IMR-90 (cell line): Measurements from ENCODE around the gene BRAT1. TPM values are rescaled to one million over a fixed set of nuclear protein-coding genes. Genes with fewer than 3 reads are reported as not detected.

ENCODE experiments used
- ATAC-seq: fragments of 200-7000 bp; cut with Tn5 transposase; 2 replicates; pipeline ENCODE4 v1.9.1; 2020; ENCODE audit warnings: low read depth, mild to moderate bottlenecking, moderate library complexity
- BruUV-seq: library from RNA; stranded (reverse); fragments of 400-500 nt; replicated peaks from 2 replicates; lab custom pipeline; 2021; lab: Mats Ljungman, UMichigan
- CTCF ChIA-PET: fragments of 300-600 bp; formaldehyde crosslinking; extraction: SDS; loops from one replicate; lab custom pipeline; 2021; ENCODE audit warnings: antibody characterized with exemption; lab: Yijun Ruan, JAX
- POLR2A ChIA-PET: fragments of 300-600 bp; sonication (Branson Sonifier 250); formaldehyde crosslinking; loops from one replicate; lab custom pipeline; 2022; ENCODE audit warnings: antibody characterized with exemption; ENCODE audit not compliant: unreplicated experiment; lab: Charles Lee
- DNase-seq: peaks from one replicate; pipeline ENCODE4 v3.0.0; 2013
- H2AFZ ChIP-seq: replicated peaks from 2 replicates; pipeline ENCODE3; 2013; ENCODE audit warnings: low read length, mild to moderate bottlenecking; ENCODE audit not compliant: poor library complexity
- H2AK5ac ChIP-seq: 2 replicates; pipeline ENCODE4 v1.6.1; 2013; ENCODE audit warnings: low read depth, low read length, inconsistent platforms
- H2AK9ac ChIP-seq: replicated peaks from 2 replicates; pipeline ENCODE3; 2013; ENCODE audit warnings: mild to moderate bottlenecking, low read depth, low read length, moderate library complexity; ENCODE audit not compliant: poor library complexity
- H2BK120ac ChIP-seq: 2 replicates; pipeline ENCODE4 v1.6.1; 2013; ENCODE audit warnings: low read depth, low read length, inconsistent platforms
- H2BK15ac ChIP-seq: 3 replicates; pipeline ENCODE4 v1.6.1; 2013; ENCODE audit warnings: low read depth, low read length, inconsistent platforms
- H2BK20ac ChIP-seq: 2 replicates; pipeline ENCODE4 v1.6.1; 2013; ENCODE audit warnings: low read depth, mild to moderate bottlenecking, inconsistent platforms, low read length, moderate library complexity
- H2BK5ac ChIP-seq: 2 replicates; pipeline ENCODE4 v1.6.1; 2013; ENCODE audit warnings: mild to moderate bottlenecking, low read depth, low read length, inconsistent platforms; ENCODE audit not compliant: poor library complexity, severe bottlenecking
- H3K14ac ChIP-seq: replicated peaks from 2 replicates; pipeline ENCODE4 v1.6.1; 2013; ENCODE audit warnings: low read depth, low read length, inconsistent platforms
- H3K18ac ChIP-seq: 2 replicates; pipeline ENCODE4 v1.6.1; 2013; ENCODE audit warnings: low read depth, low read length, control low read depth
- H3K23ac ChIP-seq: 2 replicates; pipeline ENCODE4 v1.6.1; 2013; ENCODE audit warnings: low read depth, low read length, inconsistent platforms
- H3K27ac ChIP-seq: 2 replicates; pipeline ENCODE4 v1.5.1; 2013; ENCODE audit warnings: mild to moderate bottlenecking, control low read depth, low read length; ENCODE audit not compliant: insufficient read depth
- H3K27me3 ChIP-seq: 2 replicates; pipeline ENCODE4 v1.6.1; 2013; ENCODE audit warnings: low read length; ENCODE audit not compliant: control insufficient read depth, insufficient read depth
- H3K36me3 ChIP-seq: 2 replicates; pipeline ENCODE4 v1.6.1; 2013; ENCODE audit warnings: low read length, mixed read lengths; ENCODE audit not compliant: control insufficient read depth, insufficient read depth
- H3K4ac ChIP-seq: 2 replicates; pipeline ENCODE4 v1.6.1; 2013; ENCODE audit warnings: low read depth, low read length, inconsistent platforms
- H3K4me1 ChIP-seq: 2 replicates; pipeline ENCODE4 v1.6.1; 2013; ENCODE audit warnings: low read length, mixed read lengths; ENCODE audit not compliant: control insufficient read depth, insufficient read depth
- H3K4me2 ChIP-seq: 2 replicates; pipeline ENCODE4 v1.6.1; 2013; ENCODE audit warnings: low read depth, mild to moderate bottlenecking, control low read depth, low read length, moderate library complexity
- H3K4me3 ChIP-seq: 2 replicates; pipeline ENCODE4 v1.5.1; 2013; ENCODE audit warnings: low read depth, mild to moderate bottlenecking, control low read depth, low read length, moderate library complexity; ENCODE audit not compliant: insufficient read depth
- H3K56ac ChIP-seq: 2 replicates; pipeline ENCODE4 v1.6.1; 2013; ENCODE audit warnings: low read length, inconsistent platforms; ENCODE audit not compliant: insufficient read depth; ENCODE audit errors: extremely low read depth
- H3K79me1 ChIP-seq, 2 experiments: 2 replicates each; pipeline ENCODE4 v1.6.1; 2013; ENCODE audit warnings: low read length in 2 of 2, inconsistent platforms in 1 of 2, low read depth in 1 of 2
- H3K9ac ChIP-seq: 2 replicates; pipeline ENCODE4 v1.6.1; 2013; ENCODE audit warnings: low read depth, low read length, control low read depth
- H3K9me1 ChIP-seq: 2 replicates; pipeline ENCODE4 v1.6.1; 2013; ENCODE audit warnings: low read length, inconsistent platforms; ENCODE audit not compliant: insufficient read depth
- H3K9me3 ChIP-seq: 2 replicates; pipeline ENCODE4 v1.6.1; 2013; ENCODE audit warnings: low read length; ENCODE audit not compliant: control insufficient read depth, insufficient read depth
- H4K20me1 ChIP-seq: 2 replicates; pipeline ENCODE4 v1.6.1; 2013; ENCODE audit warnings: low read length, inconsistent platforms; ENCODE audit not compliant: insufficient read depth
- H4K5ac ChIP-seq: 2 replicates; pipeline ENCODE4 v1.6.1; 2013; ENCODE audit warnings: mild to moderate bottlenecking, low read depth, low read length, control low read depth
- H4K8ac ChIP-seq, 2 experiments: 2 replicates each; pipeline ENCODE4 v1.6.1; 2013; ENCODE audit warnings: low read depth in 2 of 2, low read length in 2 of 2, control low read depth in 1 of 2, inconsistent platforms in 1 of 2
- H4K91ac ChIP-seq: 2 replicates; pipeline ENCODE4 v1.6.1; 2013; ENCODE audit warnings: low read depth, low read length, inconsistent platforms; ENCODE audit not compliant: insufficient read depth
- WGBS, 2 experiments: methylation state at CpG; one replicate each; pipeline versions ENCODE4 v1.1.5 to v1.1.7; 2013; ENCODE audit warnings: missing lambda C conversion rate in 2 of 2; ENCODE audit not compliant: insufficient read length in 1 of 2; ENCODE audit errors: extremely low coverage in 2 of 2; 5-methylcytosine and 5-hydroxymethylcytosine counted together
- dilution Hi-C: fragments of 300-500 bp; cut with HindIII; formaldehyde crosslinking; loops from one replicate; pipeline ENCODE4 v1.14.3; 2018; ENCODE audit warnings: low sequenced_read_pairs; ENCODE audit not compliant: unreplicated experiment
- in situ Hi-C: fragments of 300-500 bp; cut with MboI; formaldehyde crosslinking; loops from 3 replicates; pipeline ENCODE4 v1.14.3; 2019; ENCODE audit warnings: low sequenced_read_pairs, inconsistent platforms, mixed read lengths
- intact Hi-C: fragments of 100-400 bp; cut with micrococcal nuclease; formaldehyde crosslinking; loops from 2 replicates; pipeline ENCODE4 v1.10.0; 2022
- polyA plus RNA-seq, 3 experiments: library from polyadenylated mRNA; depleted of rRNA; stranded (reverse); fragments of >200 nt; gene quantifications; 2 replicates each; pipeline ENCODE4 v1.2.3, GENCODE V29; 2012; ENCODE audit warnings: low replicate concordance in 1 of 3
- total RNA-seq: library from RNA; depleted of rRNA; stranded (reverse); fragments of >200 nt; gene quantifications from 2 replicates; pipeline ENCODE4 v1.2.3, GENCODE V29; 2012
- TF ChIP-seq, protein P1 (sequence below): fragments of 150-350 bp; IDR thresholded peaks from 2 replicates; pipeline ENCODE4 v1.6.1; 2016; ENCODE audit warnings: low read depth, mild to moderate bottlenecking, low read length, moderate library complexity, borderline replicate concordance

BRAT1 gene
- total and polyA plus RNA-seq, 2 of the 4 experiments (the other 2 are of a cell fraction) = 6.8 to 21.9 TPM

DNA sequence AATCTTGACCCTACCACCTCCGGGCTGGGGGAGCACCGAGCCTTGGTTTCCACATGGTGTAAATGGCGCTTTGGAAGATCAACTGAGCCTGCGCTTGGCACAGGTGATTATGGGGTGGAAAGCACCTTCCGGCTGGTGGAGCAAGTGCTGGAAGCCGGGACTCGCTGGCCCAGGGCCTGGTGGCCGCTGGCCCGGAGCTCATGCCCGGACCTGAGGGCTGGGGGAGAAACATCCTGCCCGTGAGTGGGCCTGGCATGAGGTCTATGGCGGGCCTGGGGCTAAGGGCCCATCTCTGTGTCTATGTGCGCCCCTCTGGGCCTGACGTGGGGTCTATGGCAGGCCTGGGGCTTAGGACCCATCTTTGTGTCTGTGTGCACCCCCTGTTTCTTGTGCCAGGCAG lies 49.9 kb downstream of the BRAT1 start:
- in situ Hi-C loops (no loop called here), dilution Hi-C loops (no loop called here), intact Hi-C loops (no loop called here)
- CTCF ChIA-PET = interaction anchor here (0.5 kb wide), 1 partner anchor 38 kb away, joined by 4 read pairs; no protein-coding TSS in a partner anchor
- Histone ChIP-seq H3K4me3 (no peak overlapping the region), H2BK20ac (no peak overlapping the region), H3K4me2 (no peak overlapping the region), H2BK5ac (no peak overlapping the region), H4K20me1 (no peaks in the 10 kb centered on the region), H3K27ac (no peak overlapping the region), H3K14ac (no peak overlapping the region), H3K79me1 (no peaks in the 10 kb centered on the region), H3K9ac (no peak overlapping the region), H3K4me1 (peaks cover 8% of the 10 kb centered on the region; the same call in 1 of the 2 replicates), H3K4ac (no peak overlapping the region), H4K5ac (no peak overlapping the region), H2AFZ (no peak overlapping the region), H3K9me1 (no peaks in the 10 kb centered on the region), H3K9me3 (no peaks in the 10 kb centered on the region), H4K8ac (no peak overlapping the region), H2AK9ac (no peak overlapping the region), H2BK120ac (no peak overlapping the region), H3K56ac (no peak overlapping the region), H3K18ac (no peak overlapping the region), H4K91ac (no peak overlapping the region), H3K23ac (no peak overlapping the region), H3K27me3 (peaks cover 3% of the 10 kb centered on the region; the same call in 1 of the 2 replicates), H2BK15ac (no peak overlapping the region), H2AK5ac (no peak overlapping the region), H3K36me3 (no peaks in the 10 kb centered on the region)
- WGBS, 2 experiments = 95% methylated on average over 12 of the region's 14 CpGs; no CpG with 5 or more reads in 1 of the 2 experiments
- TF ChIP-seq, protein P1, sequence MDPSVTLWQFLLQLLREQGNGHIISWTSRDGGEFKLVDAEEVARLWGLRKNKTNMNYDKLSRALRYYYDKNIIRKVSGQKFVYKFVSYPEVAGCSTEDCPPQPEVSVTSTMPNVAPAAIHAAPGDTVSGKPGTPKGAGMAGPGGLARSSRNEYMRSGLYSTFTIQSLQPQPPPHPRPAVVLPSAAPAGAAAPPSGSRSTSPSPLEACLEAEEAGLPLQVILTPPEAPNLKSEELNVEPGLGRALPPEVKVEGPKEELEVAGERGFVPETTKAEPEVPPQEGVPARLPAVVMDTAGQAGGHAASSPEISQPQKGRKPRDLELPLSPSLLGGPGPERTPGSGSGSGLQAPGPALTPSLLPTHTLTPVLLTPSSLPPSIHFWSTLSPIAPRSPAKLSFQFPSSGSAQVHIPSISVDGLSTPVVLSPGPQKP = no peak
- no peak for ATAC-seq
- POLR2A ChIA-PET = no interaction called here
- no TSS peak for BruUV-seq
- no peak for DNase-seq
